ENCODE results near the gene TBCD. TPM values are rescaled to one million over a fixed set of nuclear protein-coding genes. Genes with fewer than 3 reads are reported as not detected.
A peak's percentile ranks its signal among the peaks of the same experiment; 100 is the strongest.

TBCD gene
- total RNA-seq, 1 donor from 2014 or later = 118 TPM

- Mint-ChIP-seq H3K27me3 (ENCODE audit: unreplicated experiment) (no peaks in the 10 kb centered on the region), H3K27ac (ENCODE audit: unreplicated experiment) (no peak overlapping the region), H3K36me3 (ENCODE audit: unreplicated experiment) (no peaks in the 10 kb centered on the region), H3K9me3 (ENCODE audit: unreplicated experiment) (peaks cover 8% of the 10 kb centered on the region), H3K4me1 (ENCODE audit: low read depth, unreplicated experiment) (peaks cover 4% of the 10 kb centered on the region), H3K4me3 (ENCODE audit: unreplicated experiment) (no peak overlapping the region)
- DNase-seq = no peak
- TF ChIP-seq CTCF (IDR thresholded peaks at IDR 0.05; ENCODE audit: partially characterized antibody, unreplicated experiment) = no peak
Measured at GRCh38 chr17:82710499-82711232, 41.2 kb upstream of the TBCD start.

DNA sequence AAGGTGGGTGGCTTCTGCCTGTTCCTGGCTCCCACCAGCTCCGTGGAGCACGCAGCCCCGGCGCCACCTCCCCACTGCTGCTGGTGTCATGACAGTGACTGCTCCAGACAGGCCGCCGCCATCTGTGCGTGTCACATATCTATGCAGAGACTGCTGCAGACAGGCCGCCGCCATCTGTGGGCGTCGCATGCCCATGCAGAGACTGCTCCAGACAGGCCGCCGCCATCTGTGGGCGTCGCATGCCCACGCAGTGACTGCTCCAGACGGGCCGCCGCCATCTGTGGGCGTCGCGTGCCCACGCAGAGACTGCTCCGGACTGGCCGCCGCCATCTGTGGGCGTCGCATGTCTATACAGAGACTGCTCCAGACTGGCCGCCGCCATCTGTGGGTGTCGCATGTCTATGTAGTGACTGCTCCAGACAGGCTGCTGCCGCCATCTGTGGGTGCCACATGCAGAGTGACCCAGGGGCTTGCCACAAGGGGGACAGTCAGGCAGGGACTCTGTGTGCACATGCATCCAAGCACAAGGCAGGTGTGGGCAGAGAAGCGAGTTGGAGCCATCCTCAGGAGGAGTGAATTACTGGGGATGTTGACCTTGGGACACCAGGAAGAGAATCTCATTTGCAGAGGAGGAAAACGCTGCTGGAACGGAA is 38.7 kb upstream of the TBCD start:
- Mint-ChIP-seq H3K9me3 (ENCODE audit: unreplicated experiment) (peaks cover 11% of the 10 kb centered on the region), H3K36me3 (ENCODE audit: unreplicated experiment) (no peaks in the 10 kb centered on the region), H3K27ac (ENCODE audit: unreplicated experiment) (peak overlapping the region; percentile 31), H3K4me3 (ENCODE audit: unreplicated experiment) (no peak overlapping the region), H3K4me1 (ENCODE audit: low read depth, unreplicated experiment) (peaks cover 11% of the 10 kb centered on the region), H3K27me3 (ENCODE audit: unreplicated experiment) (peaks cover 5% of the 10 kb centered on the region)
- no peak for DNase-seq
- TF ChIP-seq CTCF (IDR thresholded peaks at IDR 0.05; ENCODE audit: partially characterized antibody, unreplicated experiment) = no peak

DNA sequence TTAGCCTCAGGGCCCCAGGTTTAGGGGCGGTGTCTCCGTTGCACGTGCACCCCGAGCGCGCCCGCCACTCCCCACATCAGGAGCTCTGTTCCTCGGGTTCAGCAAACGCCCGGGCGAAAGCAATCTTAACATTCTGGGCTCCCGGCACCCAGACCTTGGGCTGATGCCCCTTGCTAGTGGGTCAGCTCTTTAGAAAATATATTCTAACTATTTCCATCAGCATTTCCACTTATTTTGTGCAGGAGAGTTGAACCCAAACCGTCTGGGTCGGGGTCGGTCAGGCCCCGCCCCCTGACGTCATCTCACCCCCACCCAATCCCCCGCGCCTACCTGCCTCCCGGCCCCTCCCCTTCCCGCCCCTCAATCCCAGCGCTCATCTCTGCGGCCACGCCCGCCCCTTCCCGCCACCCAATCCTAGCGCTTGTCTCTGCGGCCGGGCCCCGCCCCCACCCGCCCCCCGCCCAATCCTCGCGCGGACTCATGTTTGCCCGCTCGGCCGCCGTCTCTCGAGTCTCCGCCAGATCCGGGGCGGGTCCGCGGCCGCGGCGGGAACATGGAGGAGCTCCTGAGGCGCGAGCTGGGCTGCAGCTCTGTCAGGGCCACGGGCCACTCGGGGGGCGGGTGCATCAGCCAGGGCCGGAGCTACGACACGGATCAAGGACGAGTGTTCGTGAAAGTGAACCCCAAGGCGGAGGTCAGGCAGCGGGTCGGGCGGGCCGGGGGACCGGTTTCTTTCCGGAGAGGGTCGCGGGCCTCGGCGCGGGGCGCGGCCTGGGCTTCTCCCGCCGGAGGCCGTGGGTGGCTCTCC is 35.5 kb upstream of the TBCD start, which contains the start of gene FN3KRP:
Gene FN3KRP, plus strand, starts transcription at position 504 of the 808 bp plus-strand sequence. Its CDS starts 50 bp downstream, at position 554.
- peak; percentile 90 for DNase-seq
- peak within 1 kb of the TSS; percentile 33 for H3K27ac Mint-ChIP-seq (ENCODE audit: unreplicated experiment)
- H3K9me3 Mint-ChIP-seq (ENCODE audit: unreplicated experiment) = peaks cover 11% of the 10 kb centered on the region
- H3K4me1 Mint-ChIP-seq (ENCODE audit: low read depth, unreplicated experiment) = peaks cover 11% of the 10 kb centered on the region
- no peak for TF ChIP-seq CTCF (IDR thresholded peaks at IDR 0.05; ENCODE audit: partially characterized antibody, unreplicated experiment)
- no peaks in the 10 kb centered on the region for H3K36me3 Mint-ChIP-seq (ENCODE audit: unreplicated experiment)
- peak within 1 kb of the TSS; percentile 89 for H3K4me3 Mint-ChIP-seq (ENCODE audit: unreplicated experiment)
- peaks cover 5% of the 10 kb centered on the region for H3K27me3 Mint-ChIP-seq (ENCODE audit: unreplicated experiment)

DNA sequence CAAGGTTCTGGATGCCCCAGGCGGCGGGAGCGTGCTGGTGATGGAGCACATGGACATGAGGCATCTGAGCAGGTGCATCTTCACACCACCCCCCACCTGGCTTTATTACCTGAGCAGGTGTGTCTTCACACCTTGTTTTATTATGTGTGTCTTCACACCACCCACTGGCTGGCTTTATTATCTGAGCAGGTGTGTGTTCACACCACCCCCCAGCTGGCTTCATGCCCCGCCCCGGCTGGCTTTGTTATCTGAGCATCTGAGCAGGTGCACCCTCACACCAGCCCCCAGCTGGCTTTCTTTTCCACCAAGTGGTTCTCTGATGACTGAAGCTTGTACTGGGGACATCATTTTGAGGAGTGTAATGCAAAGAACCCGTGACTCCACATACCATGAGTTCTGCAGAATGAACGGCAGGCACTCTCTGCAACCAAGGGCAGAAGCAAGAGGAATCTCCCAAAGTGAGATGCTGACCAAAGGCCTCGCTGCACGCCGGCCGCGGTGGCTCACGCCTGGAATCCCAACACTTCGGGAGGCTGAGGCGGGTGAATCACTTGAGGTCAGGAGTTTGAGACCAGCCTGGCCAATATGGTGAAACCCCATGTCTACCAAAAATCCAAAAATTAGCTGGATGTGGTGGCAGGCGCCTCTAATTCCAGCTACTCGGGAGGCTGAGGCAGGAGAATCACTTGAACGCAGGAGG is 32.7 kb upstream of the TBCD start:
- TF ChIP-seq CTCF (IDR thresholded peaks at IDR 0.05; ENCODE audit: partially characterized antibody, unreplicated experiment) = no peak
- no peaks in the 10 kb centered on the region for H3K36me3 Mint-ChIP-seq (ENCODE audit: unreplicated experiment)
- H3K27ac Mint-ChIP-seq (ENCODE audit: unreplicated experiment) = no peak overlapping the region
- no peak for DNase-seq
- peaks cover 8% of the 10 kb centered on the region for H3K9me3 Mint-ChIP-seq (ENCODE audit: unreplicated experiment)
- no peak overlapping the region for H3K4me3 Mint-ChIP-seq (ENCODE audit: unreplicated experiment)
- peaks cover 7% of the 10 kb centered on the region for H3K4me1 Mint-ChIP-seq (ENCODE audit: low read depth, unreplicated experiment)
- H3K27me3 Mint-ChIP-seq (ENCODE audit: unreplicated experiment) = peaks cover 5% of the 10 kb centered on the region

Data from glutamatergic neuron (in vitro differentiated cells).